Globus pallidus (tissue), 1 donor: ENCODE results near the gene ZNF835.

Experiments
- DNase-seq: peaks from one replicate; pipeline ENCODE4 v3.0.0-alpha.2; 2015; ENCODE audit warnings: low spot score

Gene ZNF835

DNA sequence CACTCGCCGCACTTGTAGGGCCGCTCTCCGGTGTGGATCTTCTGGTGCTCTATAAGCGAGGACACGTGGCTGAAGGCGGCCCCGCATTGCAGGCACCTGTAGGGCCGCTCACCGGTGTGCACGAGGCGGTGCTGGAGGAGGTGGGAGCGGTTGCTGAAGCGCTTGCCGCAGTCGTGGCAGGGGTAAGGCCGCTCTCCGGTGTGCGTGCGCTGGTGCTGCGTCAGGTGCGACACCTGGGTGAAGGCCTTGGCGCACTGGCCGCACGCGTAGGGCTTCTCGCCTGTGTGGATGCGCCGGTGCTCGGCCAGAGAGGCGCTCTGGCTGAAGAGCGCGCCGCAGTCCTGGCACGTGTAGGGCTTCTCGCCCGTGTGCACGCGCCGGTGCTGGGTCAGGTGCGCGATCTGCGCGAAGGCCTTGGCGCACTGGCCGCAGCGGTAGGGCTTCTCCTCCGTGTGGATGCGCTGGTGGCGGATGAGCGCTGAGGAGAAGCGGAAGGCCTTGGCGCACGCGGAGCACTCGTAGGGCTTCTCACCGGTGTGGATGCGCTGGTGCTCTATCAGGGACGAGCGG, 7.5 kb downstream of the ZNF835 start:
- no peak for DNase-seq

DNA sequence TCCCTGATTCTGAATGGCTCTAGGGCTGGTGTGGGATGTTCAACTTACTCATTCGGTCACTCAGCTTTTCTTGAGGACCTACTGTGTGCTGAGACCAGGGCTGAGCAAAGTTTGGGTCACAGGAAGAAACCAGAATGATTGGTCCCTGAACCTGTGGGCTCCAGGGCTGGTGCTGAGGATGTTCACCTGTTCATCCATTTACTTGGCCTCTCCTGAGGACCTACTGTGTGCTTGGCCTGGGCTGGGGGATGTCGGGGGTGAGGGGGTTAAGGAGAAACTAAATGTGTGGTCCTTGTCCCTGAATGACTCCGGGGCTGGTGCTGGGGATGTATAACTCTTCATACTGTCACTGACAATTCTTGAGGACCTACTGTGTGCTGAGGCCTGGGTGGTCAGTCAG, 10.3 kb downstream of the ZNF835 start:
- no peak for DNase-seq

DNA sequence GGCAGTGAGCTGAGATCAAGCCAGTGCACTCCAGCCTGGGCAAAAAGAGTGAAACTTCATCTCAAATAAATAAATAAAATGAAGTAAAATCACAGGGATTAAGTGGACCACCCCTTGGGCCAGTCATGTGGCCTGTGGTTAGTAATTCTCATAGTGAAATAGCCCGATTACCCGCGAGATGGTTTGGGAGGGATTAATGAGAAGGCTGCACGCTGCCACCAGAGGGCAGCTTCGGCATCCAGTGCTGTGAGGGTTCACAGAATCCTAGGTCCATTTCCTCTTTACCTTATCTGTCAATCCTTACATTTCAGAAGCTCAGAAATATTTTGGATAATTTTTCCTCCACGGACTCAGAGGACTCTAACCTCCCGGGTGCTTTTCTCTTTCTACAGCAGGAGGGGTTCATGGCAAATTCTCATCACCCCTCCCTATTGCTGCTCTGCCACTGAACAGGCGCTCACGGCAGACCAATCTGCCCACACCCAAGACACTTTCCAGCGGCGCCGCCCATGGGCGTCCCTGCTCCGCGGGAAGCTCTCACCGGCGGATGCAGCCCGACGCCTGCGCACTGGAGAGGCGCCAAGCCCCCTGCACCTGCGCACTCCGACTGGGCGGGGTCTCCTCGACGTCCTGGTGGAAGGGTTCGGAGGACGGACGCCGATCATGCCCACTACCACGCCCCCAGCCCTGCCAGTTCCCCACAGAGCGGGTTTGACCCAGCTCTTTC, 11.0 kb downstream of the ZNF835 start:
- DNase-seq: no peak

DNA sequence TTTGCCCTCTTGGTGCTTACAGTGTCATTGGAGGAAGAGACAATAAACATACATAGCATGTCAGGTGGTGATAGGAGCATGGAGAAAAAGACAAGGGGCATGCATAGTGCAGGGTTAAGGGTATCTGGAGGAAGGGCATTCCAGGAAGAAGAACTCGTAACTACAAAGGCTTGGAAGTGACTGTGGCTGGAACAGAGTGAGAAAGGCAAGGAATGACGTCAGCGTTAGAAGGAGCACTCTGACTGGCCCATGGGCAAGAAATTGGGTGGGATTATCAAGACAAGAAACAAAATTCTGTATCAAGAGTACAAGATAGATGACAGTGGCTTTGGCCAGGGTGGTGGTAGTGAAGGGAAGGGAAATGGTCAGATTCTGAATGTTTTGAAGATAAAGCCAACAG, 17.4 kb downstream of the ZNF835 start:
- no peak for DNase-seq

DNA sequence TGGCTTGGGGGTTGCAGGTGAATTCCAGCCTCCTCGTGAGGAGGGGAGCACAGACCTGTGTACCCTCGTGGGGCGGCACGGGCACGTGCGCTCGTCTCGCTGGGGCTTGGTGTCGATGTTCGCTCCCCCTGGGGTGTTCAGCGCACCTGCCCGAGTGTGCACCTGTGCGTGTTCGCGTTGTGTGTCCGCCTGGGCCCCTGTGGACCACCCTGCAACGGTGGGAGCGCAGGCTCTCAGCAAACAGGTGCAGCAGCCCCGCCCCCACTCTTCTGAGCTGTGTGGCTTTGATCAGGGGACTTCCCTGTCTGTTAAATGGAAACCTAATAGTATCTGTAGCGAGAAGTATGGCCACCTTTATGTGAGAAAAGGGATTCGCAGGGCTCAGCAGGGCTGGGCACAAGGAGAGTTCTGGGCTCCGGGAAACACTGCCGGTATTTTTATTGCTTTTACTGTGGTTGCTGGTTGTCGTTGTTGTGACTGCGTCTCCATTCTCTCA, 28.0 kb downstream of the ZNF835 start:
- no peak for DNase-seq

DNA sequence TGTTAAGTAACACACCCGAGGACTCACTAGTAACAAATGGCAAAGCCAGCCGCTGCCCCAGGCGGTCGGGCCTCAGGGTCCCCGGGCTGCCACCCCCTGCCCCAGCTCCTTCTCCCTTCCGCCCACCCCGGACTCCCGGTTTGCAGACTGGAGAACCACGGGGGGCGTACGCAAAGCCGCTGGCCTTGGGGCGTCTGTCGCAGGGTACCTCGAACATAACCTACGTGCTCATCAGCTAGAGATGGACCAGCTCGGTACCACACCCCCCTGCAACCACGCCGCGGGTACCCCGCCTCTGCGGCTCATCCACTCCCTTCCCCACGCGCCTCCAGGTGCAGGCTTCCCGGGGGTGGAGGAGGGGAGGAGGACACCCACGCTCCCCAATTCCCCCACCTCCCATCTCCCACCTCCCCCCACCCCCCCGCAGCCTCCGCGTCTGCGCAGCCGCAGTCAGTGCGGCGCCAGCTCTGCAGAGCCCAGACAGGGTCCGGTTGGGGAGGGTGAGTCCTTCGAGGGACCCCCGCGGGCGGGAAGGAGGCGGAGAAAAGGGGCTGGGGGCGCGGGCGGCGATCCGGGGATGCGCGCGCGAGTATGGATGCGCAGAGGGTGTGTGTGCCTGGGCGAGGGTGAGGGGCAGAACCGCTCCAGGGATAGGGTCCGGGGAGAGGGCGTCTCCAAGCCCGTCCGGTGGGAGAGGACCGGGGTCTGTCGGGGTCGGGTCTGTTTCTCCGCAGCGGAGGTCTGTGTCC, 28.7 kb downstream of the ZNF835 start, which contains the start of gene SMIM17:
TSS of gene SMIM17 (plus strand) at position 449 of the 749 bp plus-strand sequence. CDS start 2,509 bp downstream, outside the sequence.
- DNase-seq: no peak

DNA sequence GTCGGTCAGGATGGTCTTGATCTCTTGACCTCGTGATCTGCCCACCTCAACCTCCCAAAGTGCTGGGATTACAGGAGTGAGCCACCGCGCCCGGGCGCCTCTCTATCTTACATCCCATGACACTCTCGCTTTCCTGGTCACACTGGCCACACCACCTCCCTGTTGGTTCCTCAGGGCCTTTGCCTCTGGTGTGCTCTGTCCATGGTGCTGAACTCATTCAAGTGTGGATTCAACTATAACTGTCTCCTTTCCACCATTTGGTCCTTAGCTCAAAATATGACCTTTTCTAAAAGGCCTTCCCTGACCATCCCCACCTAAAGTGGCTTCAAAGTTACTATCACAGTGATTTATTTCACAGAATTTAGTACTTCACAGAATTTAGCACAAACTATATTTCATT, 32.3 kb downstream of the ZNF835 start:
- DNase-seq: peak; percentile 5

DNA sequence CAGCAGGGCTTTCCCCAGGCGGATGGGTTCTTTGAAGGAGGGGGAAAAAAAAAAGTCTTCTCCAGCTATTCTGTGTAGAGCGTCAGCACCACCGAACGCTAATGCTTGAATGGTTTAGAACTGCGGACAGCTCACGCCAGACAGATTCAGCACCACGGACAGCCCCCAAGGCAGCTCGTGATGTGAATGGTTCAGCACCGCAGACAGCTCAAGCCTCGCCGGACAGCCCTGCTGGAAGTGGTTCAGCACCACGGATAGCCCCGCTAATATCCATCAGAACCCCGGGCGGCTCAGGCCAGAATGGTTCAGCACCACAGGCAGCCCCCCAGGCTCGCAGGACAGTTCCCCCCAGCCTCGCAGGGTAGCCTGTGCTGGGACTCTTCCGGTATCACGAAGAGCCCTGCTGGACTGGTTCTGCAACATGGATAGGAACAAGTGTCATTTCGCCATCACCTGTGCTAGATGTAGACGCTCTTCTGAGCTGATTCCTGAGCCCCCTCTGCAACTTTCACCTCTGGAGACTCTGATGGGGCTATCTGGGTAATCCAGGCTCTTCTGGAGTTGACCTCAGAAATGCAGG, 33.5 kb downstream of the ZNF835 start:
- DNase-seq: peak; percentile 73

DNA sequence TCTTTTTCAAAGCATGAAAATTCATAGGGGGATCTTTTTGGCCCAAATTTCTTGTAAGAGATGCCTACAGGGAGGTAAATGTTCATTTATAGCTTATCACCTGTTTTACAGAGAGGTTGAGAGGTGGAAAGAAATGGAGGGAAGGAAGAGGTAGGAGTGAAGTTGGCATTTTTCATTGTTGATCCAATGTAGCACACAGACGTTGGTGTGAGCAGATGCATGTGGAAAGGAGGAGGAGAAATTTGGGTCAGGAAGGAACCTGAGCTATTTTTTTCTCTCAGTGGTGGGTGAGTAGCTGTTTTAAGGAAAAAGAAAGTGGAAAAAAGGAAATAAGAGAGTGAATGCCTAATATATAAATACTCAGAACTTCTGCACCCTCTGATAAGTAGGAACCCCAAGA, 38.5 kb downstream of the ZNF835 start:
- no peak for DNase-seq

DNA sequence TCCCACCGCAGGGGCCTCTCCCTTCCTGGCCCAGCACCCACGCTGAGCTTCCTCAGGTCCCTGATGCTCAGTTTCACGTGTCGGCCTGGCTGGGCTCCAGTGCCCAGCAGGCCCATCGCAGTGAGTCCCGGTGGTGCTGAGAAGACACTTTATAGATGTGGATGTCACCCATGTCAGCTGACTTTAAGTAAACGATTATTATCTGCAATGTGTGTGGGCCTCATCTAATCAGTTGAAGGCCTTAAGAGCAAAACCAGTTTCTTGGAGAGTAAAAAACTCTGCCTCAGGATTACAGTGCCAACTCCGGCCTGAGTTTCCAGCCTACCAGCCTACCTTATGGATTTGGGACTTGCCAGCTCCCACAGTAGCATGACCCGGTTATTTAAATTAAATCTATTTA, 45.8 kb downstream of the ZNF835 start:
- DNase-seq: no peak

DNA sequence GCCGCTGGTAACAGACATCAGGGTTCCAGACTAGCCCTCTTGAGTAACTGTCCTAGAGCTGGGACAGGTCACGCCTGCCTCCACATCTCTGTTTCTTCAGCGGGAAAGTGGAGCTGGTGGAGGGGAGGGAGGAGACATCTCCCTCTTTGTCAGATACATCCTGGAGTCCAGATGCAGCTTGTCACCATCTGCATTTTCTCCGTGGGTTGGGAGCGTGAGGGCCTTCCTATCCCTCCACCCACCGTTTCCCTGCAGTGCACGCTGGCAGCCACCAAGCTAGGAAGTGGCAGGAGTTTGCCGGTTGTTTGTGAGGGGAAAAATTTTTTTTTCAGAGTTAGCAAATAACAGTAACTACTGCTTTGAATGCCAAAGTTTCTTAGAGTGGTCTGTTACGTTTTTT, 48.6 kb downstream of the ZNF835 start:
- DNase-seq: no peak

DNA sequence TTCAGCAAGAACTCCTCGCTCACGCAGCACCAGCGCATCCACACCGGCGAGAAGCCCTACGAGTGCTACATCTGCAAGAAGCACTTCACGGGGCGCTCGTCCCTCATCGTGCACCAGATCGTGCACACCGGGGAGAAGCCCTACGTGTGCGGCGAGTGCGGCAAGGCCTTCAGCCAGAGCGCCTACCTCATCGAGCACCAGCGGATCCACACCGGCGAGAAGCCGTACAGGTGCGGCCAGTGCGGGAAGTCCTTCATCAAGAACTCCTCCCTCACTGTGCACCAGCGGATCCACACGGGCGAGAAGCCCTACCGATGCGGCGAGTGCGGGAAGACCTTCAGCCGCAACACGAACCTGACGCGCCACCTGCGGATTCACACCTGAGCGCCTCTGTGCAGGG, 49.2 kb downstream of the ZNF835 start:
- DNase-seq: no peak

DNA sequence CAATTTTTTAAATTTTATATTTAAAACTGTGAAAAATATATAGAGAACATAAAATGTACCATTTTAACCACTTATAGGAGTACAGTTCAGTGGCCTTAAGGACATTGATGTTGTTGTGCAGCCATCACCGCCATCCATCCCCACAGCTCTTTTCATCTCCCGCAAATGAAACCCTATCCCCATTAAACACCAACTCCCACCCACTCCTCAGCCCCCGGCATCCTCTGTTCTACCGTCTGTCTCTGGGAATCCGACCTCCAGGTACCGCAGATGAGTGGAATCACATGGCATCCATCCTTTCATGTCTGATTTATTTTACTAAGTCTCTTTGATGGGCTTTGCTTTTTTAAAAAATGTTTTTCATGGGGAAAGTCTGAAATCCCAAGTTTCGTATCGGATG, 52.4 kb downstream of the ZNF835 start:
- no peak for DNase-seq

DNA sequence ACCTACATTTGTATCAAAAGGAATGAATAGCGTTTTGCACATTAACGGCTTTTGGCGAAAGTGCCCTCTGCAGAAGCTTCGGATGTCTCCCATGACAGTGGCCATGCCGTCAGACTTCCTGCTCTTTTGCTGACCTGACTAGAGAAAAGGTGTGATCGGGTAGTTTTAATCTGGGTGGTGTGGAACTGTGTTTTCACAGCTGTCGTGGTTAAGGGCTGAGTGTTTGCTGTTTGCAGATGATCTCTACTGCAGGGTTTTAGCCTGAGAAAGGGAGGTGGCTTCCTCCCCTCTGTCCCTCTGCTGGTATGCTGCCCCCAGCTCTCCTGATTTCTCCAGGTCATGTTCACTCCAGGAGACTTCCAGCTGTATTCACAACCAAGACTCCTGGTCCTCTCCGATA, 54.0 kb downstream of the ZNF835 start:
- DNase-seq: no peak

DNA sequence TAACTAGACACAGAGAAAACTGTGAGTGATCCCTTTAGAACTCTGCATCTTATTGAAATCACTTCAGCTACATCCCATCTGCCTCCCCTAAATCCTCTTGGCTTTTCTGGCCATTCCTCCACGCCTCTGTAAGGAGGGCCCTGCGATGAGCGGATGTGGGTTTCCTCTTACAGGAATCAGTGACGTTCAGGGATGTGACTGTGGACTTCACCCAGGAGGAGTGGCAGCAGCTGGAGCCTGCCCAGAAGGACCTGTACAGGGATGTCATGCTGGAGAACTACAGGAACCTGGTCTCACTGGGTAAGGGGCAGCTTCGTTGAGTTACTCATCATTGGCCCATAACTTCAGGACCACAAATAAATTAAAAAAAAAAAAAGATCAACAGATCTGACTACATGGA, 57.9 kb downstream of the ZNF835 start:
- DNase-seq: no peak

DNA sequence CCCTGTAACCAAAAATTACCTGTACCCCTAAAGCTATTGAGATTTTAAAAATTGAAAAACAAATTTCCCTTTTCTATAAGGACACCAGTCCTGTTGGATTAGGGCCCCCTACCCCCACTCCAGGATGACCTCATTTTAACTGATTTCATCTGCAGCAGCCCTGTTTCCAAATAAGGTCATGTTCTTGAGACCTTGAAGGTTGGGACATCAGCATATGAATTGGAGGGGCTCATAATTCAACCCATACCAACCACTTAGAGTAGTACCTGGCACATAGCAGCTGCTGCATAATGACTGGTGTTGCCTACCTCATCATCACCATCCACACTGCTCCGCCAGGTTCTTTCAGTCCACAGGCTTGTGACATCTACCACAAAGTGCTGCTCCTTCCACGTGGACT, 58.8 kb downstream of the ZNF835 start:
- no peak for DNase-seq
